Neuronal stem cell (in vitro differentiated cells): ENCODE data around the gene POP7.
A peak's percentile ranks its signal among the peaks of the same experiment; 100 is the strongest.

ENCODE experiments used
- DNase-seq: peaks from one replicate; pipeline ENCODE4 v3.0.0-alpha.2; 2013; ENCODE audit warnings: low spot score
- H2AFZ ChIP-seq: one replicate; pipeline ENCODE4 v1.6.1; 2013; ENCODE audit warnings: mild to moderate bottlenecking, low read length, inconsistent platforms
- H2AK5ac ChIP-seq: 2 replicates; pipeline ENCODE4 v1.6.1; 2013; ENCODE audit warnings: low read depth, mild to moderate bottlenecking, inconsistent platforms, low read length, moderate library complexity, mixed read lengths
- H2BK120ac ChIP-seq: 2 replicates; pipeline ENCODE4 v1.6.1; 2013; ENCODE audit warnings: low read depth, mild to moderate bottlenecking, inconsistent platforms, low read length, moderate library complexity, mixed read lengths
- H2BK12ac ChIP-seq: one replicate; pipeline ENCODE4 v1.6.1; 2013; ENCODE audit warnings: low read length, inconsistent platforms
- H2BK15ac ChIP-seq: 2 replicates; pipeline ENCODE4 v1.6.1; 2013; ENCODE audit warnings: mild to moderate bottlenecking, low read length, inconsistent platforms, mixed read lengths
- H2BK5ac ChIP-seq: one replicate; pipeline ENCODE4 v1.6.1; 2013; ENCODE audit warnings: inconsistent platforms, mild to moderate bottlenecking, low read length, moderate library complexity
- H3K14ac ChIP-seq: one replicate; pipeline ENCODE4 v1.6.1; 2013; ENCODE audit warnings: low read length, inconsistent platforms
- H3K18ac ChIP-seq: 2 replicates; pipeline ENCODE4 v1.6.1; 2013; ENCODE audit warnings: low read length, inconsistent platforms
- H3K23ac ChIP-seq: 2 replicates; pipeline ENCODE4 v1.6.1; 2013; ENCODE audit warnings: low read depth, mild to moderate bottlenecking, mixed read lengths, low read length, inconsistent platforms; ENCODE audit not compliant: poor library complexity
- H3K27ac ChIP-seq: replicated peaks from 3 replicates; pipeline ENCODE4 v1.5.1; 2013; ENCODE audit warnings: low read length, inconsistent platforms
- H3K27me3 ChIP-seq, 3 experiments: 2 replicates each; pipeline ENCODE4 v1.6.1; 2013; ENCODE audit warnings: low read length in 3 of 3, mild to moderate bottlenecking in 2 of 3, inconsistent platforms in 1 of 3, low read depth in 1 of 3, mixed read lengths in 1 of 3, moderate library complexity in 1 of 3; ENCODE audit not compliant: control insufficient read depth in 3 of 3, insufficient read depth in 3 of 3
- H3K36me3 ChIP-seq, 2 donors: replicated peaks in 1 of 2; 2 replicates each; pipeline ENCODE4 v1.6.1; 2013; ENCODE audit warnings: low read length in 2 of 2; ENCODE audit not compliant: control insufficient read depth in 2 of 2, insufficient read depth in 2 of 2
- H3K4ac ChIP-seq: 2 replicates; pipeline ENCODE4 v1.6.1; 2013; ENCODE audit warnings: inconsistent platforms, mild to moderate bottlenecking, low read length, moderate library complexity
- H3K4me1 ChIP-seq, 2 donors: 1 replicate in 1 of 2; 2 replicates in 1 of 2; pipeline ENCODE4 v1.6.1; 2013; ENCODE audit warnings: low read length in 2 of 2, low read depth in 1 of 2; ENCODE audit not compliant: control insufficient read depth in 2 of 2, insufficient read depth in 1 of 2
- H3K4me2 ChIP-seq: one replicate; pipeline ENCODE4 v1.6.1; 2013; ENCODE audit warnings: mild to moderate bottlenecking, low read length, inconsistent platforms; ENCODE audit not compliant: insufficient read depth, poor library complexity, severe bottlenecking
- H3K4me3 ChIP-seq, 2 donors: 2 replicates each; pipeline ENCODE4 v1.5.1; 2013; ENCODE audit warnings: low read length in 2 of 2, mild to moderate bottlenecking in 2 of 2, inconsistent platforms in 1 of 2, moderate library complexity in 1 of 2
- H3K79me1 ChIP-seq: one replicate; pipeline ENCODE4 v1.6.1; 2013; ENCODE audit warnings: low read depth, mild to moderate bottlenecking, inconsistent platforms, low read length, moderate library complexity
- H3K9ac ChIP-seq: one replicate; pipeline ENCODE4 v1.6.1; 2013; ENCODE audit warnings: mild to moderate bottlenecking, low read depth, low read length, inconsistent platforms; ENCODE audit not compliant: poor library complexity
- H3K9me3 ChIP-seq, 2 donors: replicated peaks in 1 of 2; 2 replicates each; pipeline versions ENCODE3 to v1.6.1; 2013; ENCODE audit warnings: low read length in 2 of 2, mild to moderate bottlenecking in 2 of 2, inconsistent platforms in 1 of 2, low read depth in 1 of 2, mixed read lengths in 1 of 2, moderate library complexity in 1 of 2; ENCODE audit not compliant: control insufficient read depth in 2 of 2, insufficient read depth in 1 of 2
- H4K8ac ChIP-seq: one replicate; pipeline ENCODE4 v1.6.1; 2013; ENCODE audit warnings: low read depth, mild to moderate bottlenecking, inconsistent platforms, low read length, moderate library complexity
- H4K91ac ChIP-seq: one replicate; pipeline ENCODE4 v1.6.1; 2013; ENCODE audit warnings: low read length, low read depth, mild to moderate bottlenecking, inconsistent platforms; ENCODE audit not compliant: poor library complexity
- WGBS, 2 donors: extraction: QIAGEN DNeasy Blood & Tissue Kit; methylation state at CpG; one replicate each; pipeline ENCODE4 v1.1.7; 2013; ENCODE audit warnings: missing lambda C conversion rate in 2 of 2, mixed read lengths in 1 of 2; ENCODE audit not compliant: insufficient read length in 2 of 2, insufficient replicate concordance in 1 of 2; ENCODE audit errors: extremely low coverage in 2 of 2; 5-methylcytosine and 5-hydroxymethylcytosine counted together

POP7 gene

DNA sequence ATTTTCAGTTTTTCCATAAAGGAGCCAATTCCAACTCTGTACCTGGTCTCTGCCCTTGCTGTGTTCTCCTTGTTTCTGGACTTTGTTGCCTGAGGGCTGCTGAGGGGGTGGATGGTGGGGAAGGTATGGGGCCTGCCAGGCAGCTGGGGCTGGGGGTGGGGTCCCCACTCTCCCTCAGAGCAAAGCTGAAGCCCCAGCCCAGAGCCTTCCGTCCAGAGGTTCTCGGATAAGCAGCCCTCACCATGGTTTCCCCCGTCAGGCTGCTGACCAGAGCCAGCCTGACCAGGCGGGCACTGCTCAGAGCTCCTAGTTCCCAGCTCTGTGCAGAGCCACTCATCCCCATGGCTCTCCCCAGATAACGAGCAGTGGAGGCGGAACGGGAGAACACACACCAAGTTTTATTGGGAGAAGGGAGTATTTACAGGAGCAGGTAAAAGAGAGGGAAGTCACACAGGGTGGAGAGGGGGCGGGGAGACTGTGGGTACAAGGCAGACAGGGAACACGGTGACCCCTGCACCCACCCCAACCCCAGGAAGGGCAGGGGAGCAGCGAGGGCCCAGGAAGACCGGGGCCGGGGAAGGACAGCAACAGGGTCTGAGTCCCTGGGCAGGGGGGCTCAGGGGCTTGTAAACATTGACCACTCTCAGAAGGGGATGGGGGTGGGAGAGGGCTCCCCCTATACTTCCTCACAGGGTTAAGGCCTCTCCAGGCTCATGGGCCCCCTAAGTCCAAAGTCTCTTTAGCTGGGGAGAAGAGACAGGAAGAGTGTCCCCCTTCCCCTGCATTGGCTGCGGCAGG lies 26.6 kb upstream of the POP7 start:
- Histone ChIP-seq H3K27ac (peak overlapping the region; percentile 29), H2AK5ac (no peak overlapping the region), H3K9me3 (peaks cover 0 to 1% of the 10 kb centered on the region in 2 donors), H3K23ac (peak overlapping the region; percentile 68), H3K79me1 (peaks cover 28% of the 10 kb centered on the region), H2BK15ac (no peak overlapping the region), H3K4me1 (peaks cover 3 to 4% of the 10 kb centered on the region in 2 donors), H3K4me3 (no peak overlapping the region), H2BK12ac (no peak overlapping the region), H3K9ac (no peak overlapping the region), H4K91ac (no peak overlapping the region), H3K4me2 (no peak overlapping the region), H2BK5ac (no peak overlapping the region), H3K18ac (no peak overlapping the region), H3K36me3 (peaks cover 49 to 80% of the 10 kb centered on the region in 2 donors), H3K27me3 (no peaks in the 10 kb centered on the region), H3K14ac (no peak overlapping the region), H4K8ac (no peak overlapping the region), H2BK120ac (no peak overlapping the region), H3K4ac (no peak overlapping the region), H2AFZ (no peak overlapping the region)
- DNase-seq = no peak
- WGBS, 2 donors = no CpG with 5 or more reads among the region's 13 CpGs

DNA sequence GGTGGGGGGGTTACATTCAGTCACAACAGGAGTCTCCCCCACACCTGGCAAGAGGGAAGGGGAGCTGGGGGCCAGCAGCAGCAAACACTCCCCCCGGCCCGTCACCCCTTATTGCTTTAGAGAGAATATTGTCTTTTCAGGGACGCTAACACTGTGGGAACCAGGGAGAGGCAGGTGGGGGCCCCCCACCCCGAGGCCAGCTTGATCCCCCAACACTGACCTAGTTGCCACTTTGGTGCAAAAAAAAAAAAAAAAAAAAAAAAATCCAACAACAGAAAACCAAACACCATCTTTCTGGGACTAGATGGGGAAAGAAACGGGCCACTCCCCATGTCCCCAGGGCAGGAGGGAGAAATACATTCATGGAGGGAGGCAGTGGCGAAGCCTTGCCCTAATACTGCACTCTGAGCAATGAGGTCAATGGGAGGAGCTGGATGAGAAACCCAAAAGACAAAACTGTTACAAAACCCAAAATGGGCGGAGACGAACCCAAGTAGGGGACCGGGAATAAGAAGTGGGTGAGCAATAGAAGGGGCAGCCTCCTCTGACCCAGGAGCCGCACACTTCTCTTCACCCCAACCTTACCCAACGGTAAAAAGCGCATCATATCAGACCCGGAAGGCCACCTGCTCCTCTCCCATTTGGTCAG lies 25.9 kb upstream of the POP7 start:
- WGBS, 2 donors = no CpG with 5 or more reads among the region's 13 CpGs
- H3K9ac ChIP-seq = peak overlapping the region; percentile 15
- peaks cover 25% of the 10 kb centered on the region for H3K79me1 ChIP-seq
- H4K8ac ChIP-seq = no peak overlapping the region
- no peak overlapping the region for H2BK15ac ChIP-seq
- H2BK120ac ChIP-seq = no peak overlapping the region
- no peak overlapping the region for H3K18ac ChIP-seq
- no peak for DNase-seq
- peaks cover 0 to 1% of the 10 kb centered on the region in 2 donors for H3K9me3 ChIP-seq
- peaks cover 56 to 88% of the 10 kb centered on the region in 2 donors for H3K36me3 ChIP-seq
- no peak overlapping the region for H2BK12ac ChIP-seq
- H3K27ac ChIP-seq = no peak overlapping the region
- no peak overlapping the region for H3K4me2 ChIP-seq
- peak overlapping the region; percentile 91 for H3K23ac ChIP-seq
- no peak overlapping the region for H2BK5ac ChIP-seq
- H3K4me1 ChIP-seq = peaks cover 3 to 4% of the 10 kb centered on the region in 2 donors
- H3K4ac ChIP-seq = no peak overlapping the region
- no peaks in the 10 kb centered on the region for H3K27me3 ChIP-seq
- no peak overlapping the region for H4K91ac ChIP-seq
- no peak overlapping the region for H2AK5ac ChIP-seq
- no peak overlapping the region for H3K14ac ChIP-seq
- no peak overlapping the region for H3K4me3 ChIP-seq
- no peak overlapping the region for H2AFZ ChIP-seq

DNA sequence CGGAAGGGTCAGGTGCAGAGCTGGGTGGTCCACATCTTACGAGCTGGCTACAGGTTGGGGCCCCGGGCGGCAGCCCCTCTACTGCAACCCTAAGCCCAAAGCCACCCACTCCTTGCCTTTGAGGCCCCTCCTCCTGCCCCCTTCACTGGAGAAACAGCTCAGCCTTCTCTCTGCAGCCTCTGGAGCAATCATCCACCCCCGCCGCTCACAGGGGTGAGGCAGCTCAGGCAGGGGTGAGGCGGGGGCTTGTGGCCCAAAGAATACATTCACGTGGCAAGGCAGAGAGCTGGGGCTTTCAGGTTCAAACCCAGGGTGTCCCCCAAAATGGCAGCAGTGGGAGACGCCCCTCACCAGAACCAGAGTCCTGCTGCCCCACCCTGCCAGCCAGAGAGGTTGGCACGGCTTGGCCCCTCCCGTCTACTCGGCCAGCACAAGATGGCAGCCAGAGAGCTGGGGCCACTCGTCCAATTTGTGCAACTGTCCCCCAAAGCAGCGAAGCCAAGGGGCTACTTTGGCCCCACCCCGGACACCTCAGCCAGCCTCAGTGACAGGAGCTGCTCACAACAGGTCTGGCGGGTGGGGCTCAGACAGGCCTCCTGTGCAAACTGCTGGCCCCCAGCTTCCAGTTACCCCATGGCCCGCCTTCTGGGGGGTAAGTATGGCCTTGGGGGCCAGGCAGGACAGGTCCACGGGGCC lies 25.2 kb upstream of the POP7 start:
- no CpG with 5 or more reads among the region's 18 CpGs for WGBS, 2 donors
- no peak overlapping the region for H3K27ac ChIP-seq

More for the DNA sequence above, 25.2 kb upstream of the POP7 start:
- H4K8ac ChIP-seq = no peak overlapping the region
- DNase-seq = no peak
- peaks cover 63 to 94% of the 10 kb centered on the region in 2 donors for H3K36me3 ChIP-seq
- H3K79me1 ChIP-seq = peaks cover 24% of the 10 kb centered on the region
- no peak overlapping the region for H2AK5ac ChIP-seq
- no peak overlapping the region for H2BK12ac ChIP-seq
- peak overlapping the region; percentile 91 for H3K23ac ChIP-seq
- no peaks in the 10 kb centered on the region for H3K27me3 ChIP-seq
- H3K4me2 ChIP-seq = no peak overlapping the region
- peak overlapping the region; percentile 11 for H3K18ac ChIP-seq
- H3K9me3 ChIP-seq = peaks cover 0 to 1% of the 10 kb centered on the region in 2 donors
- no peak overlapping the region for H3K14ac ChIP-seq
- no peak overlapping the region for H2BK120ac ChIP-seq
- H3K4ac ChIP-seq = no peak overlapping the region
- no peak overlapping the region for H3K4me3 ChIP-seq
- no peak overlapping the region for H4K91ac ChIP-seq
- peak overlapping the region; percentile 15 for H3K9ac ChIP-seq
- no peak overlapping the region for H2BK15ac ChIP-seq
- H3K4me1 ChIP-seq = peaks cover 3 to 4% of the 10 kb centered on the region in 2 donors
- H2AFZ ChIP-seq = no peak overlapping the region
- no peak overlapping the region for H2BK5ac ChIP-seq
